ENCODE results near the gene SF3A2. TPM values are rescaled to one million over a fixed set of nuclear protein-coding genes. Genes with fewer than 3 reads are reported as not detected.
A peak's percentile ranks its signal among the peaks of the same experiment; 100 is the strongest.

Gene SF3A2
- total and polyA plus RNA-seq, 9 donors = 23.8 to 89.9 (median 73.6) TPM

- H3K27ac ChIP-seq (ENCODE audit: low read length) = no peak overlapping the region
- no peak for DNase-seq
- H3K4me1 ChIP-seq (ENCODE audit: control insufficient read depth, insufficient read depth, low read length) = peaks cover 22% of the 10 kb centered on the region
- 87% methylated on average over 14 of the region's 15 CpGs for WGBS (ENCODE audit: insufficient coverage)
- H3K27me3 ChIP-seq (ENCODE audit: control insufficient read depth, insufficient read depth, low read length) = no peaks in the 10 kb centered on the region
- H3K9me3 ChIP-seq (replicated peaks; ENCODE audit: control insufficient read depth, low read depth, low read length) = no peaks in the 10 kb centered on the region
- no peak overlapping the region for H3K4me3 ChIP-seq (ENCODE audit: low read length)
- H3K36me3 ChIP-seq (ENCODE audit: control insufficient read depth, insufficient read depth, low read length) = peaks cover 65% of the 10 kb centered on the region
These were observed 34.3 kb upstream of the SF3A2 start for GRCh38 chr19:2202366-2202765.

- Histone ChIP-seq H3K4me1 (ENCODE audit: control insufficient read depth, insufficient read depth, low read length) (peaks cover 24% of the 10 kb centered on the region), H3K9me3 (replicated peaks; ENCODE audit: control insufficient read depth, low read depth, low read length) (no peaks in the 10 kb centered on the region), H3K4me3 (ENCODE audit: low read length) (no peak overlapping the region), H3K36me3 (ENCODE audit: control insufficient read depth, insufficient read depth, low read length) (peaks cover 74% of the 10 kb centered on the region), H3K27me3 (ENCODE audit: control insufficient read depth, insufficient read depth, low read length) (no peaks in the 10 kb centered on the region), H3K27ac (ENCODE audit: low read length) (no peak overlapping the region)
- 85% methylated on average over 10 of the region's 15 CpGs for WGBS (ENCODE audit: insufficient coverage)
- no peak for DNase-seq
These were observed 29.6 kb upstream of the SF3A2 start for GRCh38 chr19:2207008-2207407.

GRCh38 chr19:2207991-2208860 is 28.4 kb upstream of the SF3A2 start:
- Histone ChIP-seq H3K27ac (ENCODE audit: low read length) (peak overlapping the region; percentile 57), H3K27me3 (ENCODE audit: control insufficient read depth, insufficient read depth, low read length) (no peaks in the 10 kb centered on the region), H3K9me3 (replicated peaks; ENCODE audit: control insufficient read depth, low read depth, low read length) (no peaks in the 10 kb centered on the region), H3K4me1 (ENCODE audit: control insufficient read depth, insufficient read depth, low read length) (peaks cover 35% of the 10 kb centered on the region), H3K36me3 (ENCODE audit: control insufficient read depth, insufficient read depth, low read length) (peaks cover 76% of the 10 kb centered on the region), H3K4me3 (ENCODE audit: low read length) (no peak overlapping the region)
- DNase-seq = peak; percentile 88
- whole genome bisulfite sequencing (ENCODE audit: insufficient coverage) = 45% methylated on average over 29 of the region's 36 CpGs

GRCh38 chr19:2208975-2209374 is 27.6 kb upstream of the SF3A2 start:
- H3K27ac ChIP-seq (ENCODE audit: low read length) = peak overlapping the region; percentile 57
- no peak overlapping the region for H3K4me3 ChIP-seq (ENCODE audit: low read length)
- H3K36me3 ChIP-seq (ENCODE audit: control insufficient read depth, insufficient read depth, low read length) = peaks cover 75% of the 10 kb centered on the region
- peaks cover 42% of the 10 kb centered on the region for H3K4me1 ChIP-seq (ENCODE audit: control insufficient read depth, insufficient read depth, low read length)
- H3K27me3 ChIP-seq (ENCODE audit: control insufficient read depth, insufficient read depth, low read length) = no peaks in the 10 kb centered on the region
- DNase-seq = no peak
- H3K9me3 ChIP-seq (replicated peaks; ENCODE audit: control insufficient read depth, low read depth, low read length) = no peaks in the 10 kb centered on the region
- 54% methylated on average over 9 of the region's 10 CpGs for WGBS (ENCODE audit: insufficient coverage)

GRCh38 chr19:2209408-2209807 is 27.2 kb upstream of the SF3A2 start:
- Histone ChIP-seq H3K36me3 (ENCODE audit: control insufficient read depth, insufficient read depth, low read length) (peaks cover 75% of the 10 kb centered on the region), H3K4me3 (ENCODE audit: low read length) (no peak overlapping the region), H3K27ac (ENCODE audit: low read length) (no peak overlapping the region), H3K4me1 (ENCODE audit: control insufficient read depth, insufficient read depth, low read length) (peaks cover 47% of the 10 kb centered on the region), H3K9me3 (replicated peaks; ENCODE audit: control insufficient read depth, low read depth, low read length) (no peaks in the 10 kb centered on the region), H3K27me3 (ENCODE audit: control insufficient read depth, insufficient read depth, low read length) (no peaks in the 10 kb centered on the region)
- no peak for DNase-seq
- WGBS (ENCODE audit: insufficient coverage) = 77% methylated on average over 8 of the region's 17 CpGs

GRCh38 chr19:2210206-2210605 is 26.4 kb upstream of the SF3A2 start:
- H3K4me1 ChIP-seq (ENCODE audit: control insufficient read depth, insufficient read depth, low read length) = peaks cover 55% of the 10 kb centered on the region
- peaks cover 79% of the 10 kb centered on the region for H3K36me3 ChIP-seq (ENCODE audit: control insufficient read depth, insufficient read depth, low read length)
- no peak for DNase-seq
- H3K9me3 ChIP-seq (replicated peaks; ENCODE audit: control insufficient read depth, low read depth, low read length) = no peaks in the 10 kb centered on the region
- no peak overlapping the region for H3K4me3 ChIP-seq (ENCODE audit: low read length)
- WGBS (ENCODE audit: insufficient coverage) = 89% methylated on average over 21 of the region's 21 CpGs
- no peak overlapping the region for H3K27ac ChIP-seq (ENCODE audit: low read length)
- H3K27me3 ChIP-seq (ENCODE audit: control insufficient read depth, insufficient read depth, low read length) = no peaks in the 10 kb centered on the region

- Histone ChIP-seq H3K27ac (ENCODE audit: low read length) (no peak overlapping the region), H3K4me1 (ENCODE audit: control insufficient read depth, insufficient read depth, low read length) (peaks cover 56% of the 10 kb centered on the region), H3K4me3 (ENCODE audit: low read length) (no peak overlapping the region), H3K36me3 (ENCODE audit: control insufficient read depth, insufficient read depth, low read length) (peaks cover 88% of the 10 kb centered on the region), H3K27me3 (ENCODE audit: control insufficient read depth, insufficient read depth, low read length) (no peaks in the 10 kb centered on the region), H3K9me3 (replicated peaks; ENCODE audit: control insufficient read depth, low read depth, low read length) (no peaks in the 10 kb centered on the region)
- no peak for DNase-seq
- WGBS (ENCODE audit: insufficient coverage) = 93% methylated on average over 33 of the region's 33 CpGs
These were observed 25.5 kb upstream of the SF3A2 start for GRCh38 chr19:2210987-2211740.

GRCh38 chr19:2212861-2213711 is 23.5 kb upstream of the SF3A2 start:
- Histone ChIP-seq H3K27me3 (ENCODE audit: control insufficient read depth, insufficient read depth, low read length) (no peaks in the 10 kb centered on the region), H3K36me3 (ENCODE audit: control insufficient read depth, insufficient read depth, low read length) (peaks cover 88% of the 10 kb centered on the region), H3K4me1 (ENCODE audit: control insufficient read depth, insufficient read depth, low read length) (peaks cover 46% of the 10 kb centered on the region), H3K9me3 (replicated peaks; ENCODE audit: control insufficient read depth, low read depth, low read length) (no peaks in the 10 kb centered on the region), H3K27ac (ENCODE audit: low read length) (peak overlapping the region; percentile 93), H3K4me3 (ENCODE audit: low read length) (no peak overlapping the region)
- 84% methylated on average over 20 of the region's 21 CpGs for WGBS (ENCODE audit: insufficient coverage)
- no peak for DNase-seq

GRCh38 chr19:2213799-2214198 is 22.8 kb upstream of the SF3A2 start:
- Histone ChIP-seq H3K9me3 (replicated peaks; ENCODE audit: control insufficient read depth, low read depth, low read length) (no peaks in the 10 kb centered on the region), H3K27ac (ENCODE audit: low read length) (peak overlapping the region; percentile 93), H3K4me1 (ENCODE audit: control insufficient read depth, insufficient read depth, low read length) (peaks cover 39% of the 10 kb centered on the region), H3K36me3 (ENCODE audit: control insufficient read depth, insufficient read depth, low read length) (peaks cover 91% of the 10 kb centered on the region), H3K27me3 (ENCODE audit: control insufficient read depth, insufficient read depth, low read length) (no peaks in the 10 kb centered on the region), H3K4me3 (ENCODE audit: low read length) (no peak overlapping the region)
- WGBS (ENCODE audit: insufficient coverage) = 55% methylated on average over 24 of the region's 26 CpGs
- DNase-seq = peak; percentile 95
